ENCODE results near the gene COL28A1. TPM values are rescaled to one million over a fixed set of nuclear protein-coding genes. Genes with fewer than 3 reads are reported as not detected.
"Not testable (repeated sequence)": the region's sequence is repeated elsewhere in the genome, so short reads cannot be mapped to it uniquely, and the experiment has no call there.

COL28A1 gene
- total RNA-seq, 1 donor from 2014 or later, result 2.7 TPM

GRCh38 chr7:7563813-7564212 is 28.1 kb upstream of the COL28A1 start:
- intact Hi-C loops (cut with micrococcal nuclease), result no loop called here
- DNase-seq (no peak), ATAC-seq (no peak)

DNA sequence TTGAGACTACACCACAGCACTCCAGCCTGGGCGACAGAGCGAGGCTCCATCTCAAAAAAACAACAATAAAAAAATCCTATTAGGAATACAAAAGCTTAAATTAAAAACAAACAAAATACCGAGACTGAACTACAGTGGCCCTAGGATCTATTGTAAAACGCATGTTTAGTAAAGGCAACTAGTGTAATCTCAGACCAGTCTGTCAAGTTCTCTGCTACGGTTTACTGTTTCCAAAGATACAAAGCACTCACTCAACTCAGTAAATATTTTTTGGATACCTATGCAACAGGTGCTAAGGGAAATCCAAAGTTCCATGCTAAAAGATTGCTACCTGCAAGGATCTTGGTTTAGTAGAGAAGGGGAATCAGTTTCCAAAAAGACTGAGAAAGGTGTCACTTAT is 27.6 kb upstream of the COL28A1 start:
- DNase-seq (no peak), ATAC-seq (no peak)
- intact Hi-C loops (cut with micrococcal nuclease), result no loop called here

DNA sequence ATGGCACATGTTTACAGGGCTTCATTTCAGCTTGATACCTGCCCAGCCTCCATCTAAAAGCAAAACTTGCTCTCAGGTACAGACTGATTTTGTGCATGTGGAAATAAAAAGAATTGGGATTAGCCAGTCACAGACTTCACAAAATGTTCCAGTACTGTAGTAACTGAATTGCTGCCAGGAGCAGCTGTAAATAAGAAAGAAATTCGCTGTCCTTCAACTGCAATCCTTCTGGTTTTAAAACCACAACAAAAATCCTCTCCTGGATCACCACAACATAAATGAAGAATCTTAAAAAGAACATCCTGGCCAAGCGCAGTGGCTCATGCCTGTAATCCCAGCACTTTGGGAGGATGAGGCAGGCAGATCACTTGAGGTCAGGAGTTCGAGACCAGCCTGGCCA is 27.1 kb upstream of the COL28A1 start:
- DNase-seq, result no peak
- intact Hi-C loops (cut with micrococcal nuclease), result no loop called here
- ATAC-seq, result no peak

- ATAC-seq; intact Hi-C loops (cut with micrococcal nuclease); DNase-seq: not testable (repeated sequence)
Measured at GRCh38 chr7:7561591-7561990, 25.9 kb upstream of the COL28A1 start.

GRCh38 chr7:7557252-7557651 is 21.6 kb upstream of the COL28A1 start:
- ATAC-seq, result no peak
- intact Hi-C loops (cut with micrococcal nuclease), result no loop called here
- no peak for DNase-seq

DNA sequence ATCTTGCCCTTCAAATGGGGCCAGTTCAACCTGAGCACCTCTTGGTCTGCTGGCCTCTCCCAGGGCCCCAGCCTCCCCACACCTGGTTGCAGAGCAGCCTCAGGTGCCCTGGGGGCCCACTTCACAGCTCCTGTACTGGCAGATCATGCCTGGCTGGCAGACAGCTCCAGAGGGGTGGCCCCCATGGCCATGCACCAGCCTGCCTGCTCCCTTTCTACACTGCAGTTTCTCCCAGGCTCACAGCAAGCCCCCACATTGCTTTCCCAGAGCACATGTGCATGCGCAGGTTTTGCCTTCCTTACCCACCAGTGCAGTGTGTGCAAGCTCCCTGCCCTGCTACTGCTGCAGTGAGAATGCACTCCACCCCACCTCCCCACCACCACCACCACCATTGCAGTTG is 21.2 kb upstream of the COL28A1 start:
- ATAC-seq (no peak), DNase-seq (no peak)
- intact Hi-C loops (cut with micrococcal nuclease), result no loop called here

GRCh38 chr7:7554649-7555575 is 19.2 kb upstream of the COL28A1 start:
- DNase-seq, result no peak
- intact Hi-C loops (cut with micrococcal nuclease), result no loop called here
- peak; percentile 32 for ATAC-seq

DNA sequence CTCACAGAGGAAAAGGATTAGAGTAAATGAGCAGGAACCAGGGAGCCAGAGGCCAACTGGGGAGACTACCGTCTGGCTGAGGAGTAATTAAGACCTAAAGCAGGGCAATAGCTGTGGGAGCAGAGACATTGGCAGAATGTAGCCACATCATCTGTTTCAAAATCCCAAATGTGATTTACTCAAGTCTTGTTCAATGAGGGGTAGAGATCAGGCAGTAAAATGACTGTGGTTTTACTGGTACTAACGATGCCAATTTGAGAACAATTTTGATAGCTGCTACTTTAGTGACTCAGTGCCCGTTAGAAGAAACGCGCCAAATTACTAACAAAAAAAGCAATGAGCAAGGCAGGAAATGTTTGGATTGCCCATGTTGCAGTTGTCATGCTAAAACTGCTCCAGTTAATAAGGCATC is 18.4 kb upstream of the COL28A1 start:
- DNase-seq (no peak), ATAC-seq (no peak)
- intact Hi-C loops (cut with micrococcal nuclease), result no loop called here

DNA sequence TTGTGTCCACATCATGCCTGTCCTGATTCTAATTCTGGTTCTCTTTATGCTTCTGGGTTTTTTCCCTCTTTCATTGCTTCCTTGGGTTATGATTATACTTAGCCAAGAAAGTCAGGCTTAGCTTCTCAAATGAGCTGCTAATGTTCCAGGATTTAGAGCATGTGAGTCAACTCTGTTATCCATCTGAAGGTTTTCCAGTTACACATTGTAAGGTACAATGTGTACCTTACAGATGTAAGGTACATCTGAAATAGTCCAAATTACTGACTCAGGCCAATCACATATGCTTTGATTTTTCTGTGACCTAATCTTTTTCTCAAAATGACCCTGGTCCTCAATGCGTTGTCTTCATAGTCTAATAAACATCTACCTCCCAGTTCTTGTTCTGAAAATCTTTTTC is 17.7 kb upstream of the COL28A1 start:
- DNase-seq (no peak), ATAC-seq (no peak)
- intact Hi-C loops (cut with micrococcal nuclease), result no loop called here

- DNase-seq (no peak), ATAC-seq (no peak)
- intact Hi-C loops (cut with micrococcal nuclease), result no loop called here
Measured at GRCh38 chr7:7552199-7552598, 16.5 kb upstream of the COL28A1 start.

- intact Hi-C loops (cut with micrococcal nuclease), result no loop called here
- no peak for ATAC-seq
Measured at GRCh38 chr7:7550663-7551062, 15.0 kb upstream of the COL28A1 start.

GRCh38 chr7:7548407-7548806 is 12.7 kb upstream of the COL28A1 start:
- DNase-seq, result no peak
- ATAC-seq, result no peak
- intact Hi-C loops (cut with micrococcal nuclease), result no loop called here

More at GRCh38 chr7:7550663-7551062, 15.0 kb upstream of the COL28A1 start:
- no peak for DNase-seq

DNA sequence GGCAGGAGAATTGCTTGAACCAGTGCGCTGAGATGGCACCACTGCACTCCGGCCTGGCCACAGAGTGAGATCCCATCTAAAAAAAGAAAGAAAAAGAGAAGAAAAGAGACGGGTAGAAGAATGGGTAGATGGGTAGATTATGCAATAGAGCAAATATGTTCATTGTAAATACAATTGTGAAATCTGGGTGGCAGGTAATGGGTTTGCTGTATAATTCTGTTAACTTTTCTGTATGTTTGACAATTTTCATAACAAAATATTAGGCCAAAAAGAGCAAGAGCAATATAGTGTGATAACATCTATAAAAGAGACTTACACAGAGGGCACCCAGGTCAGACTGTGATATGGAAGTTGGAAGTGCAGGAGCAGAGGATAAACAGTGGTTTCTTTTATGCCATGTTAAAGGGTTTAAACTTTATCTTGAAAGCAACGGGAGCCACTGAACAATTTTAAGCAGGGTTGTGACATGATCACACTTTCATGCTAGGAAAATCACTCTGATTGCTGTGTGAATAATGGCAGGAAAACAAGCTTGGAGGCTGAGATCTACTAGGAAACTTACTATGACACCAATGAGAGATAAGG is 6.7 kb upstream of the COL28A1 start:
- DNase-seq (no peak), ATAC-seq (no peak)
- intact Hi-C loops (cut with micrococcal nuclease), result loop anchor here (5.0 kb wide), 1 partner anchor 440 kb away; no protein-coding TSS in a partner anchor

DNA sequence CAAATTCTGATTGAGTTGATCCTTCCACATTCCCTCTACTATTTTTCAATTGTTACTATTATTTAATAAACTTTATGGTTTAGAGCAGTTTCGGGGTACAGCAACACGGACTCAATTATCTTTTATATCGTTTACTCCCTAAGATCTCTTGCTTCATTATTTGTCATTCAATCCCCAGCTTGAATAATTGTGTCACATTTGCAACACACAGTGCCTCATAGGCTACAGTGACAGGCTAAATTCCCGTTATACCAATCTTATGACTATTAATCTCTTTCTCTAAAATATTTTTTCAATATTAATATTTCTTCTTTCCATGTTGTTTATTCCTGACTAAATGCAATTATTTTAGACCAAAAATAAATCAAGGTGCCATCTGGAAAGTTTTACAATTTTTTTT is 4.0 kb upstream of the COL28A1 start:
- DNase-seq, result no peak
- intact Hi-C loops (cut with micrococcal nuclease), result loop anchor here (5.0 kb wide), 1 partner anchor 437 kb away; no protein-coding TSS in a partner anchor
- ATAC-seq, result no peak

GRCh38 chr7:7539152-7539551 is 3.5 kb upstream of the COL28A1 start:
- no peak for ATAC-seq
- intact Hi-C loops (cut with micrococcal nuclease), result no loop called here
- DNase-seq, result no peak

DNA sequence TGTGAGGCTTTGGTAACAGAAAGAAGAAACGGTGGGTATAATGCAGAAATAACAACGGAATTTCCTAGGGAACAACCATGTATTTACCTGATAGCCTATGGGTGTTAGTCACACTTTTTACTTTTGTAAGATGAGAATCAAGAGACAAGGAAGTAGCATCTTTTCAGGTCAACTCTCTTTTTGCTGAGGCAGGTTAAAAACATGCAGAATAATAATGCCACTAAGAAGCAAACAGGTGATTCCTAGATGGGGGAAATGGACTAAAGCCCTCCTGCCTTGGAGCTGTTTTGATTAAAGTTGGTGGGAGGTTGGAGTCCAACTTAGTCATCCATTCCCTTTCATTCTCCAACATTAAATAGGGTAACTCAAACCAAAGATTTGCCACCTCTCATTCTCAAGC is 2.0 kb upstream of the COL28A1 start:
- intact Hi-C loops (cut with micrococcal nuclease), result no loop called here
- DNase-seq (no peak), ATAC-seq (no peak)

GRCh38 chr7:7536396-7537019 is 835 bp upstream of the COL28A1 start:
- DNase-seq (no peak), ATAC-seq (no peak)
- intact Hi-C loops (cut with micrococcal nuclease), result no loop called here

DNA sequence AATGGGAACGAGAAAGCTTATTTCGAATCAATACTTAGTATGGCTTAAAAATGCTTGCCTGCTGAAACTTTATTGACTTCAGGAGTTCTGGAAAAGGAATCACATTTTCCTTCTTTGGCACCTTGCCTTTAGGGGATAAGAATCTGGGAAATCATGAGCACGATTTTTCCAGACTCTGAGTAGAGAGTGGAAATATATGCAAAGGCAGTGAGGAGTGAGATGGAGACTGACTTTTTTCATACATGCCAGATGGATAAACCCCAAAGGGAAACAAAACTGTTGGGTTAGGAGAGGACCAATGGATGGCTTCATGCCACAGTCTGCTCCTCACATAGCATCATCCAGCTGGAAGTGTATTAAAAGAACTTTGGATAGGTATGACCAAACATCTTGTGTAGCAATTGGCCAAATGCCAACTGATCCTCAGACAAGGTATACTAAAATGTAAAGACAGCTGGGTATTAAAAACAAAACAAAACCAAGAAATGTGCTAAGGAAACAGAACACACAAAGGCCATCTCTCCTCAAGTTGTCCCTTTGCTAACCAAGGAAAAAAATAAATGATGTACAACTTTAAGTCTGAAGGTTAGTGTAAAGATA is 1.7 kb downstream of the COL28A1 start:
- DNase-seq, result no peak
- ATAC-seq, result no peak
- intact Hi-C loops (cut with micrococcal nuclease), result loop anchor here (5.0 kb wide), 1 partner anchor 112 kb away; no protein-coding TSS in a partner anchor

DNA sequence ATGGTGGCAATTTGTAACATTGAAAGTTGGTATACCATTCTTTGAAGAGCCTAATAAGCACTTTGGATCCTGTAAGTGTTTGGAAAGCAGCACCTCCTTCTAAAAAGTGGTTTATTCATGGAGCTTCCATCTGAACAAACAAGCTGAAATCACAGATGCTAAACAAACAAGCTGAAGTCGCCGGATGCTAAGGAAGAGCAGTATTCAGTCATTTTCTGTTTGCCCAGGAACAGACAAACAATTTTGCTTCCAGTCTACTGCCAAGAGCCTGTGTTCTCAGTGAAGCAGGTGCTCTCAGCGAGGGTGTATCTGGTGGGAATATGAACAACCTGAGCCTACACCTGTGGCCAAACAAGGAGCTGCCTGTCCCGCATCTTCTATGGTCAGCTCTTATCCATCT is 6.3 kb downstream of the COL28A1 start:
- DNase-seq (no peak), ATAC-seq (no peak)
- intact Hi-C loops (cut with micrococcal nuclease), result no loop called here

DNA sequence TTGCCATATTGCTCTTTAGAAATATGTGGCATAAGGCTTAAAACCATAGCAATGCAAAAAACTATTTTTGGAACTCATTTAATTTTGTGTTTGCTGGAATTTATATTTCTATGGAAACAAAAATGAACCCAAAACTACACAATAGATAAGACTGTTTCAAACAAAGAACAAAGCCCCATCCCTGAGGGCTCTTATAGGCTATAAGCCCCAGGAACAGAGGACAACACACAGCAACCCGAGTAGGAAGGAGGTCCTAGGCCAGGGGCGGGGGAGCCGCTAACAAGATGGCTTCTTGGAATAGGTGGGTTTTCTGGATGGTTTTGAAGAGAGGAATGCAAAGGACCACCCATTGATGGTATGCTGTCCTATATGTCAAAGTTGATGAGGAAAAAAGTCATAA is 8.6 kb downstream of the COL28A1 start:
- ATAC-seq, result no peak
- intact Hi-C loops (cut with micrococcal nuclease), result no loop called here
- no peak for DNase-seq

Data from left ventricle myocardium superior (tissue), 1 donor.